Tongue (tissue), 3 donors: ENCODE results near the gene CLEC2D. TPM values are rescaled to one million over a fixed set of nuclear protein-coding genes. Genes with fewer than 3 reads are reported as not detected.
"Not testable (repeated sequence)": the region's sequence is repeated elsewhere in the genome, so short reads cannot be mapped to it uniquely, and the experiment has no call there.

Experiments used
- DNase-seq: peaks from one replicate; pipeline ENCODE4 v3.0.0-alpha.2; 2015
- small RNA-seq: library from RNA; depleted of rRNA; stranded (forward); fragments of <200 nt; gene quantifications from one replicate; pipeline ENCODE3, GENCODE V24; 2014; ENCODE audit warnings: low replicate concordance
- total RNA-seq: library from RNA; depleted of rRNA; stranded (reverse); fragments of >200 nt; gene quantifications from one replicate; pipeline ENCODE4 v1.2.3, GENCODE V29; 2014

Gene CLEC2D
- total RNA-seq, 1 donor from 2014 or later, result 12.4 TPM

DNA sequence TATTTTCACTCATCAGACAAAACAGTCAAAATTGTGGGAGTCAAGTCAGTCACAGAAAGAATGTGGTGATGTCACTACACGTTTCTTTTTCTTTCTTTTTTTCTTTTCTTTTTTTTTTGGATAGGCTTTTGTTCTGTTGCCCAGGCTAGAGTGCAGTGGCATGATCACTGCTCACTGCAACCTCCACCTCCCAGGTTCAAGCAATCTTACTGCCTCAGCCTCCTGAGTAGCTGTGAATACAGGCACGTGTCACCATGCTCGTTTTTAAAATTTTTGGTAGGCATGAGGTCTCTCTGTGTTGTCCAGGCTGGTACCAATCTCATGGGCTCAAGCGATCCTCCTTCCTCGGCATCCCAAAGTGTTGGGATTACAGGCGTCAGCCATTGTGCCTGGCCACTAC is 61.1 kb downstream of the CLEC2D start:
- DNase-seq, result no peak

DNA sequence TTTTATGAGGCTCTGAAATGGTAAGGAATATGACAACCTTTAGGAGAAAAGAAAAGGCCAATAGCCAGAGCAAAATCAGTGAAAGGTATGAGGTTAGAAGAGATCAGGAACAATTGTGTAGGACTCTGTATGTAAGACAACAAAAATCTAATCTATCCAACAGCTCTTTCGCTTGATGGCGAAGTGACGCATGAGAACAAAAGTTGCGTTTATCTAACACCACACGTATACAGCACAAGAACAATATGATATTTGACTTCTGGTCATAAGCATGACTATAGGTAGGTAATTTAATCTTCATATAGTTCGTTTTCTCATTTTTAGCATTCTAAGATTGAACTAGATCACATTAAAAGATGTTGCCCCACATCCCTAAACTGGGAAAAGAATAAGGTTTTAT is 61.9 kb downstream of the CLEC2D start:
- no peak for DNase-seq

DNA sequence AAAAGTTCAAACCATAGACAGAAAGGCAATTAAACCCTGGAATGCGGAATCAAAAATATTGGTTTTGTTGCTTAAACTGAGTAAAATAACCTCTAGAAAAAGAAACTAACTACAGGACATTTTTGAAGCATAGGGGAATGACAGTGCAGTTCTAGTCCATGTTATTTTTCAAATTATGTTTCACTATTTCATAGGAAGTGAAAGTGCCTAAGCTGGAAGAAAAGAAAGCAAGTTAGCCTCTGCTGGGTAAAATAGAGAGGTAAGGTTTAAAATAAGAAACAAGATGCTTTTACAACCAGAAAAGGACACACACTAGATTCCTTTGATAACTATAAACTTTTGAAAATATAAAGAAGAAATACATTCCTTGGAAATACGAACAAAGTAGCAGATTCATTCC is 62.3 kb downstream of the CLEC2D start:
- no peak for DNase-seq

DNA sequence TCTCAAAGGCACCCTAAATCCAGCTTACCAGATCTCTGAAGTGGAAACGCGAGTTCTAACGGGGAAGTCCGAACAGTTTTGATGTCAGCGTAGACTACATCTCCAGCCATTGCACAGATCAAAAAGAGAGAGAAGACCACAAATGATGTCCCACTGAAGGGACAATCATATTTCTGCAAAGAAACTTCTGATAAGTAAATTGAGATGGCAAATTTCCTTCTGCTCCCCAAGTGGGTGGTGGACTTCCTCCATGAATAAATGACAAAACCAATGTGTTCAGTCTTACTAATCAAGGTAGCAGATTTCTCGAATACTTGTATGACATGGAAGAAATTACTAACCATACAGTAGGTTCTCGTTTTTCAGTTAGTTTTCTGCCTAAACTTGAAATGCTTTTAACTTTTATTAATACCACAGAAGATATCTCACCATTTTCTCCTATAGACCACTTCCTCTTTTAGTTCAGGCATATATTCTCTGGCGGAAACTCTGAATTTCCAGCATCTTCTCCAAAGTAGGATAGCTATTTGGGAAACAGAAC is 63.5 kb downstream of the CLEC2D start, which contains the start of gene CLECL1:
Gene CLECL1 (minus strand): TSS at position 177 of the 541 bp plus-strand sequence.
- no peak for DNase-seq

DNA sequence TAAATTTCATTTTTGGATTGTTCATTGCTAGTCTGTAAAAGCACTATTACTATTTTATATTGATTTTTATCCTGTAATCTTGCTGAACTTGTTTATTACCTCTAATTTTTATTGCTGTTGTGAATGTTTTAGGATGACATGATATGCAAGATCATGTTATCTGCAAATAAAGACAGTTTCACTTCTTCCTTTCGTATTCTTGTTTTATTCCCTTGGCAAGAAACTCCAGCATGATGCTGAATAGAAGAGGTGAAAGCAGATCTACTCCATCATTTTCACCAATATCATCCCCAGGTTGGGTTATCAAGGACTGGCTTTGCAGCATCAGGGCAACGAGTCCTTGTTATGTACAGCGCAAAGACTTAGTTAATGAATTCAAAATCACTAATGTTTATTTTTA is 66.1 kb downstream of the CLEC2D start:
- DNase-seq, result no peak

DNA sequence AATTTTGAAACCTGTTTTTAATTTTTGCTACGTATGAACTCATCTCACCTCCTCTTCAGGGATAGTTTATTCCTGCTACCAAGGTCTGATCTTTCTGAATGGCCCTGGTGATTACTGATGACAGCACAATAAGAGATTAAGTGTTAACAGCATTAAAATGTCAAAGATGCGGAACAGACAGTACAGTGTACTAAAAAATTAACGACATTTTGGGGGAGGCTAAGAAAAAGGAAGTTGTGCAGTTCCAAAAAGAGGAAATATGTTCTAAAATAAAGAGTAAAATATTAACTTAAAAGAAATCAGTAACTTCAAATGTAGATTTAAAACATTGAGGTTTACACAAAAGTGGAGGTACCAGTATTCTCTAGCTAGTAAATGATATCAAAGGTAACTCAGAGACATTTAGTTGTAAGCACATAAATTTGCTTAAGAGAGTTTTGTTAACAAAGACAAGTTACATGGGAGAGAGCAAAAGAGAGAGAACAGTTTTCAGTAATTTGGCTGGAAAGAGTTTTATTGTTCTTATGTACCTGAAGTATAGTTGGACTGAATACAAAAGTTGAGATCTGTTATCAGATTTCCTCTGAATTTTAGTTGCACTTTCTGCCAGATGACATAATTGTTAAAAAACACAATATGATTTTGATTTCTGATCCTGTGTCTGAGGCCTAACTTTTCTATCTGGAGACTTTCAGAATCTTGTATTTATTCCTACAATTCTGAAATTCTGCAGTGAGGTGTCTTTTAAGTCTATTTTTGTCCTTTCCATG is 67.6 kb downstream of the CLEC2D start:
- DNase-seq, result no peak

DNA sequence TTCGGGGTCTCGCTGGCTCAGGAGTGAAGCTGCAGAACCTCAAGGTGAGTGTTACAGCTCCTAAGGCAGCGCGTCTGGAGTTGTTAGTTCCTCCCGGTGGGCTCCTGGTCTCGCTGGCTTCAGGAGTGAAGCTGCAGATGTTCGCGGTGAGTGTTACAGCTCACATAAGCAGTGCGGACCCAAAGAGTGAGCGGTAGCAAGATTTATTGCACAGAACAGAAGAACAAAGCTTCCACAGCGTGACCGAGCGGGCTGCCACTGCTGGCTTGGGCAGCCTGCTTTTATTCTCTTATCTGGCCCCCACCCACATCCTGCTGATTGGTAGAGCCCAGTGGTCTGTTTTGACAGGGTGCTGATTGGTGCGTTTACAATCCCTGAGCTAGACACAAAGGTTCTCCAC is 69.4 kb downstream of the CLEC2D start:
- not testable (repeated sequence) for DNase-seq

DNA sequence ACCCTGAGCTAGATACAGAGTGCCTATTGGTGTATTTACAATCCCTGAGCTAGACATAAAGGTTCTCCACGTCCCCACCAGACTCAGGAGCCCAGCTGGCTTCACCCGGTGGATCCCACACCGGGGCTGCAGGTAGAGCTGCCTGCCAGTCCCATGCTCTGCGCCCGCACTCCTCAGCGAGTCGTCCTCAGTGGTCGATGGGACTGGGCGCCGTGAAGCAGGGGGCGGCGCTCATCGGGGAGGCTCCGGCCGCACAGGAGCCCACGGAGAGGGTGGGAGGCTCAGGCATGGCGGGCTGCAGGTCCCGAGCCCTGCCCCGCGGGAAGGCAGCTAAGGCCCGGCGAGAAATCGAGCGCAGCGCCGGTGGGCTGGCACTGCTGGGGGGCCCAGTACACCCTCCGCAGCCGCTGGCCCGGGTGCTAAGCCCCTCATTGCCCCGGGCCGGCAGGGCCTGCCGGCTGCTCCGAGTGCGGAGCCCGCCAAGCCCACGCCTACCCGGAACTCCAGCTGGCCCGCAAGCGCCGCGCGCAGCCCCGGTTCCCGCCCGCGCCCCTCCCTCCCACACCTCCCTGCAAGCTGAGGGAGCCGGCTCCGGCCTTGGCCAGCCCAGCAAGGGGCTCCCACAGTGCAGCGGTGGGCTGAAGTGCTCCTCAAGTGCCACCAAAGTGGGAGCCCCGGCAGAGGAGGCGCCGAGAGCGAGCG is 70.0 kb downstream of the CLEC2D start:
- not testable (repeated sequence) for DNase-seq

DNA sequence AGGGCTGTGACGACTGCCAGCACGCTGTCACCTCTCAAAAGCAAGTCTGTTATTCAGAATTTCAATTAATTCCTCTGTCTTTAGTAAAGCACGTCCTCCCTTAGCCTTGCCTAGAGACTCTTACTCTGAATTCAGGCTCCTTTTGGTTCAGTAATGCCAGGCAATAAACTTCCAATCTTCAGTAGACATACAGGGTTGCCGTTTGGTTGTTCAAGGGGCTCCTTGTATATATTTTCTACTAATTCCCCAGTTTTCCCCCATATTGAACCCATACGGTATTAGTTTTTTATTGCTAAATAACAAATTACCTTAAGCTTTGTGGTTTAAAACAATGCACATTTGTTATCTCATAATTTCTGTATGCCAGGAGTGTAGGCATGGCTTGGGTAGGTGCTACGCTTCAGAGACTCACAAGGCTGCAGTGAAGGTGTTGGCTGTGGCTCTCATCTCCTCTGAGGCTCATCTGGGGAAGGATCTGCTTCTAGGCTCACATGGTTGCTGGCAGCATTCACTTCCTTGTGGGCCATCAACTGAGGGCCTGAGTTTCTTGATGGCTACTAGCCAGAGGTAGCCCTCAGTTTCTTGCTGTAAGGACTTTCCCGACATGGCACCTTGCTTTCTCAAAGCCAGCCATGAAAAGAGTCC is 70.7 kb downstream of the CLEC2D start:
- no peak for DNase-seq

DNA sequence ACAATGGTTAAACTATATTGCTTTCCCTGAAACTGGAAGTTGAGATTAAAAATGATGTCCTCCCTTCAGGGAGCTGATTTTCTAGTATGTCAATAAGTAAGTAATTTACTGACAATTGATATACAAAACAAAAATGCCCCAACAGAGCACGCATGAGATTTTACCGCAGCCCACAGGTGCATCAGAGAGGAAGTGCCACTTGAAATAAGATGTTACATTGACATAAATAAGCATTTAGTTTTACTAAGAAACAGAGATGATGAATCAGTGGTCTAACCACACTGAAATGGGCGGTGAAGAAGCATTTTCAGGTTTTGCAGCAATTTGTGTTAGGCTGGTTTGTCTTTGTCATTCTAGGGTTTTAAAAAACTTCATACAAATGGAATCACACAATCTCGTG is 72.2 kb downstream of the CLEC2D start:
- no peak for DNase-seq

DNA sequence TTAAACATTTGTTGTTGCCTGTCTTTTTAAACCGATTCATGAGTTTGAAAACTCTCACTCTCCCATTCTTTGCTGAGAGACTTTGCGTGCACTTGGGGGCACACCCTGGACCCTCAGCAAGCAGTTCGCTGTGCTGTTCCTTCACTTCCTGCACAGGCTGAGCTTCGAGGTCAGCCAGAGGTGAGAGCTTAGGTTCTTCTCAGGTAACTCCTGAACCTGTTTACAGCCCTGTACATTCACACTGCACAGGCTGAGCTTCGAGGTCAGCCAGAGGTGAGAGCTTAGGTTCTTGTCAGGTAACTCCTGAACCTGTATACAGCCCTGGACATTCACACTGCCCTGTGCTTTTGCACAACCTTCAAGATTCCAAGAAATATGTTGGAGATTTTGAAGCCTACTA is 73.1 kb downstream of the CLEC2D start:
- no peak for DNase-seq

DNA sequence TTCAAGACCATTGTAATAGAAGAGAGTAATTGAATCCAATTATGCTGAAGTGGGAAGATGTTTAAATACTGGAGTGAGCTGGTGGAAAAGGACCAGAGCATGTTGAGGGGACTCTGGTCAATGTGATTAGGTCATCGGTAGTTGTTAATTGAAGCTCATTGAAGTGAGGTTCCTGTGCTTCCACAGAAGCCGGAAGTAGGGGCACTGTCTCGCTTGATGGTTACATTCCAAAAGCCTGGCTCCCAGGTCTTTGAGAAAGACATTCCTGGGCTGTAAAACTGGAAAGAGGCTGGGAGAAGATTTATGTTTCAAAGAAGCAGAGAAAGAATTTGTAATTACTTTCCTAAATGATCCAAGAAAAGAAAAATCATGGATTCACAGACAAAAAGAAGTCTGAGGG is 75.7 kb downstream of the CLEC2D start:
- DNase-seq, result no peak

Small RNA genes lying within 50 kb of the gene (small RNA-seq; reads per million reads assigned to genes)
- gene AC010186.4 (not detected), gene RNU6-700P (not detected)

Other genes with a start within 250 kb of the CLEC2D start
- gene KLRB1, start 61.8 kb upstream of the CLEC2D start, total RNA-seq, result 0.41 TPM
- gene CLECL1, start 63.4 kb downstream of the CLEC2D start, total RNA-seq, result 0.41 TPM
- gene CD69, start 91.2 kb downstream of the CLEC2D start, total RNA-seq, result 4.6 TPM
- 0.51 TPM for gene KLRF1, start 157.8 kb downstream of the CLEC2D start, total RNA-seq
- gene CLEC2B, start 199.6 kb downstream of the CLEC2D start, total RNA-seq, result 25.2 TPM
- gene KLRF2, start 211.8 kb downstream of the CLEC2D start, total RNA-seq, result not detected